PC-3 (cell line): ENCODE measurements around the gene ZKSCAN5.

ENCODE experiments used
- EZH2 ChIP-seq: fragments of 300-600 bp; sonication (generic); IDR thresholded peaks from one replicate; pipeline ENCODE4 v1.6.1; 2017; ENCODE audit warnings: antibody characterized with exemption, mild to moderate bottlenecking, low read length; ENCODE audit not compliant: unreplicated experiment
- EZH2phosphoT487 ChIP-seq: fragments of 300-600 bp; sonication (generic); IDR thresholded peaks from 2 replicates; pipeline ENCODE4 v1.6.1; 2018; ENCODE audit warnings: mild to moderate bottlenecking, antibody characterized with exemption, low read length, borderline replicate concordance
- TF ChIP-seq, protein P1 (sequence below): fragments of 300-600 bp; sonication (generic); conservative IDR thresholded peaks from 2 replicates; pipeline ENCODE4 v1.5.1; 2017; ENCODE audit warnings: antibody characterized with exemption, low read depth, mild to moderate bottlenecking, low read length

DNA sequence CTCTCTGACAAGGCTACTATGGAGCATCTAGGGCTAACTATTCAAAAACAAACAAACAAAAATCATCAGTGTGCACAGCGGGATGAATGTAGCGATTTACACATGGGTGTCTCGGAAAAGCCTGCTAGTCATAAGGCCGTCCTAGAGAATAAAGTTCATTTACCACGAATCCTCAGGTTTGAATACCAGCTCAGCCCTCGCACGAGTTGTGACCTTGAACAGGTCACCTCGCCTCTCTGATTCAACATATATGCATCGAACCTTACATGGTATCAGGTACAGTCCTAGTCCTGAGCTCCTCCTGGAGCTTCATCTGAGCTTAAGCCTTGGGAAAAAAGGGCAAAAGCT, 39.1 kb upstream of the ZKSCAN5 start:
- TF ChIP-seq, protein P1, sequence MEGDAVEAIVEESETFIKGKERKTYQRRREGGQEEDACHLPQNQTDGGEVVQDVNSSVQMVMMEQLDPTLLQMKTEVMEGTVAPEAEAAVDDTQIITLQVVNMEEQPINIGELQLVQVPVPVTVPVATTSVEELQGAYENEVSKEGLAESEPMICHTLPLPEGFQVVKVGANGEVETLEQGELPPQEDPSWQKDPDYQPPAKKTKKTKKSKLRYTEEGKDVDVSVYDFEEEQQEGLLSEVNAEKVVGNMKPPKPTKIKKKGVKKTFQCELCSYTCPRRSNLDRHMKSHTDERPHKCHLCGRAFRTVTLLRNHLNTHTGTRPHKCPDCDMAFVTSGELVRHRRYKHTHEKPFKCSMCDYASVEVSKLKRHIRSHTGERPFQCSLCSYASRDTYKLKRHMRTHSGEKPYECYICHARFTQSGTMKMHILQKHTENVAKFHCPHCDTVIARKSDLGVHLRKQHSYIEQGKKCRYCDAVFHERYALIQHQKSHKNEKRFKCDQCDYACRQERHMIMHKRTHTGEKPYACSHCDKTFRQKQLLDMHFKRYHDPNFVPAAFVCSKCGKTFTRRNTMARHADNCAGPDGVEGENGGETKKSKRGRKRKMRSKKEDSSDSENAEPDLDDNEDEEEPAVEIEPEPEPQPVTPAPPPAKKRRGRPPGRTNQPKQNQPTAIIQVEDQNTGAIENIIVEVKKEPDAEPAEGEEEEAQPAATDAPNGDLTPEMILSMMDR: no peak
- TF ChIP-seq EZH2 (no peak), EZH2phosphoT487 (no peak)
